ENCODE results near the gene PET100.

GRCh38 chr19:7606289-7606688 lies 23.3 kb upstream of the PET100 start:
- TF ChIP-seq CTCF (IDR thresholded peaks at IDR 0.05 in 4 of 5, conservative IDR thresholded peaks at IDR 0.05 in 1 of 5) (no peak), POLR2A (IDR thresholded peaks at IDR 0.05) (no peak)

Measured in gastrocnemius medialis (tissue), 4 donors.